ENCODE measurements around the gene PBXIP1. TPM values are rescaled to one million over a fixed set of nuclear protein-coding genes. Genes with fewer than 3 reads are reported as not detected.

Gene PBXIP1
- total and polyA plus RNA-seq, 2 of the 13 experiments (the other 11 are each of a cell fraction or from before 2014, with no cell fraction given): 16.3 to 31.9 TPM

DNA sequence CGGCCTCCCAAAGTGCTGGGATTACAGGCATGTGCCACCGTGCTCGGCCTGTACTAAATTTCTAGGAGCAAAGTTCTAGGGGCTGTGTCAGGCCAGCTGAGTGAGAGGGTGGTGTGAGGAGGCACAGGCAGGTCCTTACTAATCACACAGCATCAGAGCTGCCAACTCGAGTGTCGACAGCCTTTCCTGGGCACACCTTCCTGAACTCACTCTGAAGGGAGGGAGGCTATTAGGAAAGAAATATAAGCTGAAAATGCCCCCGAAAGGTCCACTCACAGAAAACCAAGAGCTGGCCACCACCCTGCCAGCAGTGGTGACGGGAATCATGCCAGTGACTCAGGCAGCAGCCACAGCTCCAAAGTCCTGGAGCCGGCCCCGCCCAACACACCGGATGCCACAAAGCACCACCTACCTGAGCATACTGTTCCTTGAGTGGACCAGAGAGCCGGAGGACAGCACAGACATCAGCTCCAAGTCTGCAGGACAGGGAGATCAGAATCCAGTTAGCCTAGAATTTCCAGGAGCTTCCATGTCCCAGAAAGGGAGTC, 23.9 kb downstream of the PBXIP1 start (continued):
- TF ChIP-seq KAT2B (IDR thresholded peaks at IDR 0.05; ENCODE audit: borderline replicate concordance, low read depth, low read length) (no peak), JUND (CRISPR knock-in tag; IDR thresholded peaks at IDR 0.05) (no peak), HNRNPUL1 (IDR thresholded peaks at IDR 0.05; ENCODE audit: low read depth, low read length) (no peak), ZNF570 (CRISPR knock-in tag; IDR thresholded peaks at IDR 0.05; ENCODE audit: borderline replicate concordance) (no peak), AGO1 (IDR thresholded peaks at IDR 0.05; ENCODE audit: low read depth, low read length, poor library complexity, severe bottlenecking) (no peak), SRF (IDR thresholded peaks at IDR 0.05; ENCODE audit: low read depth, low read length) (no peak), TOE1 (CRISPR knock-in tag; IDR thresholded peaks at IDR 0.05) (no peak), JARID2 (CRISPR knock-in tag; IDR thresholded peaks at IDR 0.05; ENCODE audit: insufficient replicate concordance) (no peak), RARA (CRISPR knock-in tag; IDR thresholded peaks at IDR 0.05) (peak; percentile 44; the same call in 1 of the 2 replicates), PCBP1 (IDR thresholded peaks at IDR 0.05; ENCODE audit: borderline replicate concordance, low read depth, low read length) (no peak), TBX2 (CRISPR knock-in tag; IDR thresholded peaks at IDR 0.05; ENCODE audit: borderline replicate concordance) (peak; percentile 73; the same call in 1 of the 2 replicates), CBX5 (CRISPR knock-in tag; IDR thresholded peaks at IDR 0.05; ENCODE audit: borderline replicate concordance) (no peak)
- TF ChIP-seq, protein P1, sequence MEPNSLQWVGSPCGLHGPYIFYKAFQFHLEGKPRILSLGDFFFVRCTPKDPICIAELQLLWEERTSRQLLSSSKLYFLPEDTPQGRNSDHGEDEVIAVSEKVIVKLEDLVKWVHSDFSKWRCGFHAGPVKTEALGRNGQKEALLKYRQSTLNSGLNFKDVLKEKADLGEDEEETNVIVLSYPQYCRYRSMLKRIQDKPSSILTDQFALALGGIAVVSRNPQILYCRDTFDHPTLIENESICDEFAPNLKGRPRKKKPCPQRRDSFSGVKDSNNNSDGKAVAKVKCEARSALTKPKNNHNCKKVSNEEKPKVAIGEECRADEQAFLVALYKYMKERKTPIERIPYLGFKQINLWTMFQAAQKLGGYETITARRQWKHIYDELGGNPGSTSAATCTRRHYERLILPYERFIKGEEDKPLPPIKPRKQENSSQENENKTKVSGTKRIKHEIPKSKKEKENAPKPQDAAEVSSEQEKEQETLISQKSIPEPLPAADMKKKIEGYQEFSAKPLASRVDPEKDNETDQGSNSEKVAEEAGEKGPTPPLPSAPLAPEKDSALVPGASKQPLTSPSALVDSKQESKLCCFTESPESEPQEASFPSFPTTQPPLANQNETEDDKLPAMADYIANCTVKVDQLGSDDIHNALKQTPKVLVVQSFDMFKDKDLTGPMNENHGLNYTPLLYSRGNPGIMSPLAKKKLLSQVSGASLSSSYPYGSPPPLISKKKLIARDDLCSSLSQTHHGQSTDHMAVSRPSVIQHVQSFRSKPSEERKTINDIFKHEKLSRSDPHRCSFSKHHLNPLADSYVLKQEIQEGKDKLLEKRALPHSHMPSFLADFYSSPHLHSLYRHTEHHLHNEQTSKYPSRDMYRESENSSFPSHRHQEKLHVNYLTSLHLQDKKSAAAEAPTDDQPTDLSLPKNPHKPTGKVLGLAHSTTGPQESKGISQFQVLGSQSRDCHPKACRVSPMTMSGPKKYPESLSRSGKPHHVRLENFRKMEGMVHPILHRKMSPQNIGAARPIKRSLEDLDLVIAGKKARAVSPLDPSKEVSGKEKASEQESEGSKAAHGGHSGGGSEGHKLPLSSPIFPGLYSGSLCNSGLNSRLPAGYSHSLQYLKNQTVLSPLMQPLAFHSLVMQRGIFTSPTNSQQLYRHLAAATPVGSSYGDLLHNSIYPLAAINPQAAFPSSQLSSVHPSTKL (CRISPR knock-in tag; IDR thresholded peaks at IDR 0.05): peak; percentile 67; the same call in 1 of the 2 replicates
- TF ChIP-seq, protein P2, sequence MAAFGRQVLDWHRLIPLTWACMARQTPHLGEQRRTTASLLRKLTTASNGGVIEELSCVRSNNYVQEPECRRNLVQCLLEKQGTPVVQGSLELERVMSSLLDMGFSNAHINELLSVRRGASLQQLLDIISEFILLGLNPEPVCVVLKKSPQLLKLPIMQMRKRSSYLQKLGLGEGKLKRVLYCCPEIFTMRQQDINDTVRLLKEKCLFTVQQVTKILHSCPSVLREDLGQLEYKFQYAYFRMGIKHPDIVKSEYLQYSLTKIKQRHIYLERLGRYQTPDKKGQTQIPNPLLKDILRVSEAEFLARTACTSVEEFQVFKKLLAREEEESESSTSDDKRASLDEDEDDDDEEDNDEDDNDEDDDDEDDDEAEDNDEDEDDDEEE (CRISPR knock-in tag; IDR thresholded peaks at IDR 0.05): no peak
- TF ChIP-seq, protein P3, sequence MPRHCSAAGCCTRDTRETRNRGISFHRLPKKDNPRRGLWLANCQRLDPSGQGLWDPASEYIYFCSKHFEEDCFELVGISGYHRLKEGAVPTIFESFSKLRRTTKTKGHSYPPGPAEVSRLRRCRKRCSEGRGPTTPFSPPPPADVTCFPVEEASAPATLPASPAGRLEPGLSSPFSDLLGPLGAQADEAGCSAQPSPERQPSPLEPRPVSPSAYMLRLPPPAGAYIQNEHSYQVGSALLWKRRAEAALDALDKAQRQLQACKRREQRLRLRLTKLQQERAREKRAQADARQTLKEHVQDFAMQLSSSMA (CRISPR knock-in tag; IDR thresholded peaks at IDR 0.05): no peak
- TF ChIP-seq, protein P4, sequence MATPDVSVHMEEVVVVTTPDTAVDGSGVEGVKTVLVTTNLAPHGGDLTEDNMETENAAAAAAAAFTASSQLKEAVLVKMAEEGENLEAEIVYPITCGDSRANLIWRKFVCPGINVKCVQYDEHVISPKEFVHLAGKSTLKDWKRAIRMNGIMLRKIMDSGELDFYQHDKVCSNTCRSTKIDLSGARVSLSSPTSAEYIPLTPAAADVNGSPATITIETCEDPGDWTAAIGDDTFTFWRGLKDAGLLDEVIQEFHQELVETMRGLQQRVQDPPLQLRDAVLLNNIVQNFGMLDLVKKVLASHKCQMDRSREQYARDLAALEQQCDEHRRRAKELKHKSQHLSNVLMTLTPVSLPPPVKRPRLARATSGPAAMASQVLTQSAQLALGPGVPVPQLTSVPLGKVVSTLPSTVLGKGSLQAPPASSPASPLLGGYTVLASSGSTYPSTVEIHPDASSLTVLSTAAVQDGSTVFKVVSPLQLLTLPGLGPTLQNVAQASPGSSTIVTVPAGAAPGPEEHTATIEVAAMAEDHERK (CRISPR knock-in tag; IDR thresholded peaks at IDR 0.05; ENCODE audit: low read depth): no peak
- TF ChIP-seq, protein P5, sequence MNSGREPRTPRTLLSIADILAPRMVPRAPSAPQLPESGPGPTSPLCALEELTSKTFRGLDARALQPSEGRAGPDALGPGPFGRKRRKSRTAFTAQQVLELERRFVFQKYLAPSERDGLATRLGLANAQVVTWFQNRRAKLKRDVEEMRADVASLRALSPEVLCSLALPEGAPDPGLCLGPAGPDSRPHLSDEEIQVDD (CRISPR knock-in tag; IDR thresholded peaks at IDR 0.05; ENCODE audit: borderline replicate concordance): no peak
- TF ChIP-seq, protein P6, sequence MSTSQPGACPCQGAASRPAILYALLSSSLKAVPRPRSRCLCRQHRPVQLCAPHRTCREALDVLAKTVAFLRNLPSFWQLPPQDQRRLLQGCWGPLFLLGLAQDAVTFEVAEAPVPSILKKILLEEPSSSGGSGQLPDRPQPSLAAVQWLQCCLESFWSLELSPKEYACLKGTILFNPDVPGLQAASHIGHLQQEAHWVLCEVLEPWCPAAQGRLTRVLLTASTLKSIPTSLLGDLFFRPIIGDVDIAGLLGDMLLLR (CRISPR knock-in tag; IDR thresholded peaks at IDR 0.05): no peak
- TF ChIP-seq, protein P7, sequence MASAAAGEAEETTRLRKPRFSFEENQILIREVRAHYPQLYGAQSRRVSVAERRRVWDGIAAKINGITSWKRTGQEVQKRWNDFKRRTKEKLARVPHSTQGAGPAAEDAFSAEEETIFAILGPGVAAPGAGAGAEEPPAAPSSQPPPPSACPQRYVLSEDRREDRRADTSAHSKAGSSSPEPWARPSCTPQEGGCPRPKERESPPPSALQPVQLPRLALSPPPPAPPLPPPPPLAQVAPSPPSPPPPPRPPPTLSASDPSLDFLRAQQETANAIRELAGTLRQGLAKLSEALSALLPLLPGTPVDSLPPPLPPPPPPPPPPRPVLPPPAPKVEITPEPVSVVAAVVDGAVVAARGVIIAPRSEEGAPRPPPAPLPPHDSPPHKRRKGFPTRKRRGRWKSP (CRISPR knock-in tag; IDR thresholded peaks at IDR 0.05): no peak
